Neuron (in vitro differentiated cells): ENCODE results near the gene FMO3.

Experiments
- H2AFZ ChIP-seq: one replicate; pipeline ENCODE4 v1.6.1; 2013; ENCODE audit warnings: low read depth, mild to moderate bottlenecking, inconsistent platforms, low read length, moderate library complexity
- H3K27me3 ChIP-seq: one replicate; pipeline ENCODE4 v1.6.1; 2013; ENCODE audit warnings: low read length; ENCODE audit not compliant: insufficient read depth
- H3K36me3 ChIP-seq: one replicate; pipeline ENCODE4 v1.6.1; 2013; ENCODE audit warnings: low read length; ENCODE audit not compliant: insufficient read depth
- H3K4me1 ChIP-seq: one replicate; pipeline ENCODE4 v1.6.1; 2013; ENCODE audit warnings: low read length; ENCODE audit not compliant: insufficient read depth
- H3K4me3 ChIP-seq: 2 replicates; pipeline ENCODE4 v1.5.1; 2013; ENCODE audit warnings: mild to moderate bottlenecking, low read length, moderate library complexity
- H3K9me3 ChIP-seq: one replicate; pipeline ENCODE4 v1.6.1; 2013; ENCODE audit warnings: low read length

The FMO3 gene

GRCh38 chr1:171142416-171143385, 52.0 kb downstream of the FMO3 start:
- Histone ChIP-seq H3K4me3 (no peak overlapping the region), H2AFZ (no peak overlapping the region), H3K9me3 (no peaks in the 10 kb centered on the region), H3K4me1 (no peaks in the 10 kb centered on the region), H3K36me3 (no peaks in the 10 kb centered on the region), H3K27me3 (no peaks in the 10 kb centered on the region)

GRCh38 chr1:171150156-171150555, 59.5 kb downstream of the FMO3 start:
- Histone ChIP-seq H2AFZ (no peak overlapping the region), H3K9me3 (no peaks in the 10 kb centered on the region), H3K4me1 (no peaks in the 10 kb centered on the region), H3K36me3 (no peaks in the 10 kb centered on the region), H3K27me3 (no peaks in the 10 kb centered on the region), H3K4me3 (no peak overlapping the region)

GRCh38 chr1:171152549-171152948, 61.8 kb downstream of the FMO3 start:
- no peaks in the 10 kb centered on the region for H3K36me3 ChIP-seq
- no peak overlapping the region for H3K4me3 ChIP-seq
- no peaks in the 10 kb centered on the region for H3K27me3 ChIP-seq
- H3K9me3 ChIP-seq: no peaks in the 10 kb centered on the region
- no peaks in the 10 kb centered on the region for H3K4me1 ChIP-seq
- no peak overlapping the region for H2AFZ ChIP-seq

- no peaks in the 10 kb centered on the region for H3K27me3 ChIP-seq
- H2AFZ ChIP-seq: no peak overlapping the region
- H3K9me3 ChIP-seq: no peaks in the 10 kb centered on the region
- no peaks in the 10 kb centered on the region for H3K36me3 ChIP-seq
- no peaks in the 10 kb centered on the region for H3K4me1 ChIP-seq
- H3K4me3 ChIP-seq: no peak overlapping the region
These were observed 64.8 kb downstream of the FMO3 start for GRCh38 chr1:171155484-171155883.

- H3K4me3 ChIP-seq: no peak overlapping the region
- no peaks in the 10 kb centered on the region for H3K27me3 ChIP-seq
- no peaks in the 10 kb centered on the region for H3K9me3 ChIP-seq
- no peaks in the 10 kb centered on the region for H3K36me3 ChIP-seq
- H3K4me1 ChIP-seq: no peaks in the 10 kb centered on the region
- no peak overlapping the region for H2AFZ ChIP-seq
These were observed 67.4 kb downstream of the FMO3 start for GRCh38 chr1:171158096-171158495.

- Histone ChIP-seq H3K9me3 (no peaks in the 10 kb centered on the region), H2AFZ (no peak overlapping the region), H3K4me1 (no peaks in the 10 kb centered on the region), H3K4me3 (no peak overlapping the region), H3K36me3 (no peaks in the 10 kb centered on the region), H3K27me3 (no peaks in the 10 kb centered on the region)
These were observed 67.8 kb downstream of the FMO3 start for GRCh38 chr1:171158551-171158950.

- Histone ChIP-seq H3K4me1 (no peaks in the 10 kb centered on the region), H3K27me3 (no peaks in the 10 kb centered on the region), H3K9me3 (no peaks in the 10 kb centered on the region), H3K36me3 (no peaks in the 10 kb centered on the region), H2AFZ (no peak overlapping the region), H3K4me3 (no peak overlapping the region)
These were observed 68.4 kb downstream of the FMO3 start for GRCh38 chr1:171159148-171159547.

- H3K27me3 ChIP-seq: no peaks in the 10 kb centered on the region
- H3K4me1 ChIP-seq: no peaks in the 10 kb centered on the region
- H2AFZ ChIP-seq: no peak overlapping the region
- no peaks in the 10 kb centered on the region for H3K36me3 ChIP-seq
- H3K9me3 ChIP-seq: no peaks in the 10 kb centered on the region
- H3K4me3 ChIP-seq: no peak overlapping the region
These were observed 69.5 kb downstream of the FMO3 start for GRCh38 chr1:171160211-171160610.

- Histone ChIP-seq H3K4me1 (no peaks in the 10 kb centered on the region), H2AFZ (no peak overlapping the region), H3K4me3 (no peak overlapping the region), H3K36me3 (no peaks in the 10 kb centered on the region), H3K27me3 (no peaks in the 10 kb centered on the region), H3K9me3 (no peaks in the 10 kb centered on the region)
These were observed 70.1 kb downstream of the FMO3 start for GRCh38 chr1:171160639-171161354.

- Histone ChIP-seq H3K36me3 (no peaks in the 10 kb centered on the region), H3K9me3 (no peaks in the 10 kb centered on the region), H3K4me1 (no peaks in the 10 kb centered on the region), H3K4me3 (no peak overlapping the region), H2AFZ (no peak overlapping the region), H3K27me3 (no peaks in the 10 kb centered on the region)
These were observed 70.7 kb downstream of the FMO3 start for GRCh38 chr1:171161431-171161830.

GRCh38 chr1:171166361-171166760, 75.7 kb downstream of the FMO3 start:
- H2AFZ ChIP-seq: no peak overlapping the region
- H3K27me3 ChIP-seq: no peaks in the 10 kb centered on the region
- H3K4me3 ChIP-seq: no peak overlapping the region
- H3K4me1 ChIP-seq: no peaks in the 10 kb centered on the region
- no peaks in the 10 kb centered on the region for H3K36me3 ChIP-seq
- H3K9me3 ChIP-seq: no peaks in the 10 kb centered on the region
